Glomerular endothelial cell (primary cell): ENCODE results near the gene PIGM. TPM values are rescaled to one million over a fixed set of nuclear protein-coding genes. Genes with fewer than 3 reads are reported as not detected.

ENCODE experiments used
- DNase-seq: peaks from one replicate; pipeline ENCODE4 v3.0.0-alpha.2; 2011; ENCODE audit warnings: low read depth, low spot score; ENCODE audit errors: extremely low read depth
- total RNA-seq: library from RNA; depleted of rRNA; stranded (reverse); fragments of >200 nt; gene quantifications from 2 replicates; pipeline ENCODE4 v1.2.3, GENCODE V29; 2015

Gene PIGM
- 2.5 and 3.2 TPM in 2 replicates for total RNA-seq

- DNase-seq, result no peak
Observed at GRCh38 chr1:160031365-160032164, at the start of gene PIGM. Gene PIGM, minus strand, starts transcription at chr1:160031990. Its CDS starts 251 bp downstream, at chr1:160031739.

GRCh38 chr1:160081261-160081936, 49.6 kb upstream of the PIGM start, which contains the start of gene KCNJ9:
Gene KCNJ9, plus strand, starts transcription at chr1:160081538. Its CDS starts 2,493 bp downstream, at chr1:160084031.
- DNase-seq, result no peak

- DNase-seq, result no peak
Observed at GRCh38 chr1:160080381-160081100, 48.8 kb upstream of the PIGM start.

GRCh38 chr1:160079448-160079847, 47.7 kb upstream of the PIGM start:
- DNase-seq, result no peak

GRCh38 chr1:160078512-160079195, 46.9 kb upstream of the PIGM start:
- no peak for DNase-seq

- DNase-seq, result no peak
Observed at GRCh38 chr1:160077486-160077885, 45.7 kb upstream of the PIGM start.

- no peak for DNase-seq
Observed at GRCh38 chr1:160076295-160076694, 44.5 kb upstream of the PIGM start.

- DNase-seq, result no peak
Observed at GRCh38 chr1:160075836-160076235, 44.0 kb upstream of the PIGM start.

GRCh38 chr1:160074865-160075264, 43.1 kb upstream of the PIGM start:
- DNase-seq, result no peak

- DNase-seq, result no peak
Observed at GRCh38 chr1:160071289-160071688, 39.5 kb upstream of the PIGM start.

- no peak for DNase-seq
Observed at GRCh38 chr1:160070243-160071163, 38.7 kb upstream of the PIGM start.

- no peak for DNase-seq
Observed at GRCh38 chr1:160069460-160070231, 37.9 kb upstream of the PIGM start, which contains the start of gene KCNJ10. Gene KCNJ10, minus strand, starts transcription at chr1:160070160. Its CDS starts 27,628 bp downstream, at chr1:160042532.

- DNase-seq, result no peak
Observed at GRCh38 chr1:160068225-160068624, 36.4 kb upstream of the PIGM start.

- DNase-seq, result no peak
Observed at GRCh38 chr1:160066829-160067745, 35.3 kb upstream of the PIGM start.

- no peak for DNase-seq
Observed at GRCh38 chr1:160064746-160065145, 33.0 kb upstream of the PIGM start.

- no peak for DNase-seq
Observed at GRCh38 chr1:160064164-160064563, 32.4 kb upstream of the PIGM start.

- DNase-seq, result no peak
Observed at GRCh38 chr1:160063176-160063575, 31.4 kb upstream of the PIGM start.

GRCh38 chr1:160062230-160062532, 30.4 kb upstream of the PIGM start:
- no peak for DNase-seq
